ENCODE measurements around the gene HEXIM2. TPM values are rescaled to one million over a fixed set of nuclear protein-coding genes. Genes with fewer than 3 reads are reported as not detected.

The HEXIM2 gene
- total and polyA plus RNA-seq, 2 of the 13 experiments (the other 11 are each of a cell fraction or from before 2014, with no cell fraction given) = 27.1 to 32.4 TPM

GRCh38 chr17:45162025-45162687 is 481 bp downstream of the HEXIM2 start (continued):
- TF ChIP-seq SAFB2 (CRISPR knock-in tag; IDR thresholded peaks at IDR 0.05; ENCODE audit: borderline replicate concordance, low read depth) (no peak), MZF1 (CRISPR knock-in tag; IDR thresholded peaks at IDR 0.05; ENCODE audit: borderline replicate concordance) (no peak), MEIS1 (CRISPR knock-in tag; IDR thresholded peaks at IDR 0.05; ENCODE audit: borderline replicate concordance) (no peak), ZBTB42 (CRISPR knock-in tag; IDR thresholded peaks at IDR 0.05) (no peak)

- H3K79me2 ChIP-seq (ENCODE audit: insufficient read depth, low read length) = peaks cover 30% of the 10 kb centered on the region
- intact Hi-C loops (cut with micrococcal nuclease; ENCODE audit: unreplicated experiment) (no loop called here), in situ Hi-C loops (cut with HindIII; ENCODE audit: extremely low pct_ligation_motif_present, low pct_unique_long_range_greater_than_20kb) (no loop called here)
- H3K27me3 ChIP-seq (ENCODE audit: control insufficient read depth in 1 of 2, insufficient read depth in 2 of 2, low read length in 2 of 2) = no peaks in the 10 kb centered on the region; a peak in 1 of 5 replicates
- no peak overlapping the region for H3K9ac ChIP-seq (ENCODE audit: insufficient read depth, low read depth, low read length)
- ATAC-seq (no peak), DNase-seq (ENCODE audit: low spot score) (no peak), FAIRE-seq (no peak)
- CTCF ChIA-PET (ENCODE audit: low intra/inter-chr PET ratio, low total read pairs) = no interaction called here
- H3K27ac ChIP-seq (ENCODE audit: extremely low read length, insufficient read depth, low read length) = peak overlapping the region; percentile 12
- no peaks in the 10 kb centered on the region for H3K9me3 ChIP-seq (ENCODE audit: low read length)
- no peak overlapping the region for H3K4me3 ChIP-seq (replicated peaks in 1 of 3; ENCODE audit: insufficient read depth in 1 of 3, low read depth in 2 of 3, low read length in 3 of 3)
- peaks cover 38% of the 10 kb centered on the region for H3K4me1 ChIP-seq (ENCODE audit: insufficient read depth, low read length)
- no peak overlapping the region for H3K4me2 ChIP-seq (ENCODE audit: low read depth, low read length)
- peaks cover 15 to 22% of the 10 kb centered on the region in 2 experiments for H3K36me3 ChIP-seq (replicated peaks in 1 of 2; ENCODE audit: control insufficient read depth in 1 of 2, insufficient read depth in 2 of 2, low read length in 2 of 2)
- no peak overlapping the region for H2AFZ ChIP-seq (ENCODE audit: low read length)
- BruUV-seq (replicated peaks) = no TSS peak
- WGBS (ENCODE audit: low lambda C conversion rate) = 95% methylated on average over 7 of the region's 7 CpGs
- POLR2A ChIA-PET = interaction anchor here (5.4 to 24.3 kb wide), 3 partner anchors 4 to 35 kb away, joined by 182 to 2487 read pairs (median 2487); partner anchors contain the start of genes HEXIM1 and HEXIM2
- no peaks in the 10 kb centered on the region for H4K20me1 ChIP-seq (ENCODE audit: insufficient read depth, low read length)
- TF ChIP-seq ZNF646 (CRISPR knock-in tag; IDR thresholded peaks at IDR 0.05) (0 out of 2 replicates have a peak, but pooled peaks have one; percentile 57), ZNF709 (CRISPR knock-in tag; IDR thresholded peaks at IDR 0.05) (no peak), RBFOX2 (IDR thresholded peaks at IDR 0.05; ENCODE audit: low read depth, low read length) (peak; percentile 67), POLR2G (IDR thresholded peaks at IDR 0.05; ENCODE audit: low read depth, low read length) (peak; percentile 54; the same call in 1 of the 2 replicates), ZNF687 (CRISPR knock-in tag; IDR thresholded peaks at IDR 0.05) (peak; percentile 26; the same call in 1 of the 2 replicates), ZBTB20 (CRISPR knock-in tag; IDR thresholded peaks at IDR 0.05; ENCODE audit: borderline replicate concordance, low read depth) (no peak), ZIK1 (CRISPR knock-in tag; IDR thresholded peaks at IDR 0.05; ENCODE audit: borderline replicate concordance, low read depth) (no peak)
Measured at GRCh38 chr17:45164734-45165269, 3.1 kb downstream of the HEXIM2 start.
